ENCODE results near the gene PRR9.

DNA sequence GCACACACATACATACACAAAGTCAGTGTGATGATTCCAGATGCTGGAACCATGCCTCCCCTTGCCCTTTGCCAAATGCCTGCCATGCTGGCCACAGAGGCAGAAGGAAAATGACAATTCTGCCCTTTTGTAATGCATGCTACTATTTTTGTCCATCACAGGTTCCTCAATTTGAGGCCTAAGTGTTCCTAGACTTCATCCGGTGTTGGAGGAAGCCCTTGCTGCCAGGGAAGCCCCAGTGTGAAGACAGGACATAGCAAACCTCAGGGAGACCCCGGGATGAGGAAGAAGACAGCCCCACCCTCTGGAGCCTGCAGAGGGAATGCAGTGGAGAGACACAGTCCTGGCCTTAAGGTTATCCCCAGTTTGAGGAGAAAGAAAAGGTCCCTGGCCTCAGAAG, 14.4 kb downstream of the PRR9 start:
- TF ChIP-seq POLR2A (IDR thresholded peaks at IDR 0.05; ENCODE audit: low read depth, low read length): no peak
- no peak for TF ChIP-seq TAF1 (IDR thresholded peaks at IDR 0.05; ENCODE audit: borderline replicate concordance, low read depth, low read length)
- no peak for TF ChIP-seq POLR2AphosphoS5 (IDR thresholded peaks at IDR 0.05; ENCODE audit: low read depth, low read length)
